ENCODE measurements around the gene DDX20.
"Not testable (repeated sequence)": the region's sequence is repeated elsewhere in the genome, so short reads cannot be mapped to it uniquely, and the experiment has no call there.

DDX20 gene

DNA sequence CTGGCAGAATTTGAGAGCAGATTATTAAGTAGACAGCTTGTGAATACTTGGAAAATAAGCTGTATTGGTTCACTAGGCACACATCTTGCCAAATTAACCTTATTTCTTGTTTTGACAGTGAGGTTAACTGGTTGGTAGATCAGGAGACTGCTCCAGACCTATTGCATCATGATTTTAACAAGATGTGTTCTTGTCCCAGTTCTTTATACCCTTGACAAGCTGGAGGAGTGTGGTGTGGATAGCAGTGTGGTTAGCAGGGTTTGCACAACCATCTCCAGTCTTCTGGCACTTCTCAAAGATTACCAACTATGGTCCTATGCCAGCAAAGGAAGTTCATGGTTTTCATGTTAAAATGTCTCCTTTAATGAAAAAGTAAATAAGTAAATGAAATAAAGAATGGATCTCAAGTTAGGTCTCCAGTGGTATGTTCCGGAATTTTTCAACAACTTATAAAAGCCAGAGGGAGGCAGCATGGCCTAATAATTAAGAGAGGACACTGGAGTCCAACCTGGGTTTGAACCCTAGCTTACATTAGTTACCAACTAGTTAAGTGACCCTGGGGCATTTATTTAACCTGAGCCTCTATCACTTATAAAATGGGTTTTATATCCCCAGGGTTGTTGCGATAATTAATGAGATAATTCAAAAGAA, 34.1 kb downstream of the DDX20 start:
- DNase-seq (ENCODE audit: low read depth, low spot score): no peak

DNA sequence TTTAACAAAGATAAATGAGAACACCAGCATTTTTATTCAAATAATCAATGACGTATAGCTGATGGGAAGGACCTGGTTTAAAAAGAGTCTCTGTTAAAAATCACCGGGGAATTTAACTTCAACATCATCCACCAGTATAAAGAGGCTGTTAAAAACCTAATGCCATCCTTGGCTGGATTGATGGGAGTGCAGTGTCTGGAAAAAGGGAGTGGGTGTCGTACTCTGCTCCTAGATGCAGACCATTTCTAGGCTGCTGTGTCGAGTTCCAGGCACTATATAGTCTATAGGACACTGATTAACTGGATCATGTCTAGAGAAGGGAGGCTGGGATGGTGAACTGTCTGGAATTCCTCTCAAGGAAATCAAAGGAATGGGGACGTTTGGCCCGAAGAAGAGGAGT, 36.1 kb downstream of the DDX20 start:
- DNase-seq (ENCODE audit: low read depth, low spot score): no peak

- no peak for DNase-seq (ENCODE audit: low read depth, low spot score)
Observed at GRCh38 chr1:111792249-111792648, 36.5 kb downstream of the DDX20 start.

DNA sequence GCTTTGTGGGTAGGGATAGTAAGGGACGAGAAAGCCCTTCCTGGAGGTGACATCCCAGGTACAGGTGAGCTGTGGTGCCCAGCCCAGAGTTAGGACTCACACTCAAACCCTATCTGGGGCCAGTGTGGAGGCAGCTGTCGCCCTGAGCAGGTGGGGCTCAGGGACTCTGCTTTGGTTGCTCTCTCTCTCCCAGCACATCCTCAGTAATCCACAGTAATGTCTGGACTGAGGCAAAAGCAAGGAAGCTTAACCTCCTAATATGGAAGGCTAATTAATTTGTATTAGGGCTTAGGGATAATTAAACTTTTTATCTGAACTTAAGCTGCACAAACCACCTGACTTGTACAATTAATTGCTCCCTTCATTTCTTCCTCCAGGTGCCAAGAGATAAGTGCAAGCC, 38.2 kb downstream of the DDX20 start:
- no peak for DNase-seq (ENCODE audit: low read depth, low spot score)

GRCh38 chr1:111795401-111795800, 39.7 kb downstream of the DDX20 start:
- DNase-seq (ENCODE audit: low read depth, low spot score): no peak

DNA sequence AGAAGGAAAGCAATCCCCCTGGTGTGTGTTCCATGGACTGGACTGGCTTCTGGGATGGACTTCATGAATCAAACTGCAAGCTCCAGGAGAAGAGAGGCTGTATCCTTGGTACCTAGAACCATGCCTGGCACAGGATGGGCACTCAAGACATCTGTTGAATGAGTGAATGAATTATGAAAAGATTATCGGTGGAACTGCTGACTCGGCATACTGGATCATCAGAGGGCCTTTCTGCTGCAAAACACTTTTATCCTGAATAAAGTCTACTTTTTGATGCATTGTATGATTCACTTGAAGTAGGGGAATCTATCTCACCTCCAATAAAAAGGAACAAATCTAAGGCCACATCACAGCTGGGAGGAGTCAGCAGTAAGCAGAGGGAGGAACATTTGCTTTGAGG, 42.9 kb downstream of the DDX20 start:
- DNase-seq (ENCODE audit: low read depth, low spot score): no peak

- not testable (repeated sequence) for DNase-seq (ENCODE audit: low read depth, low spot score)
Observed at GRCh38 chr1:111799722-111800121, 44.0 kb downstream of the DDX20 start.

- DNase-seq (ENCODE audit: low read depth, low spot score): no peak
Observed at GRCh38 chr1:111801071-111801850, 45.6 kb downstream of the DDX20 start.

GRCh38 chr1:111802110-111802509, 46.4 kb downstream of the DDX20 start:
- no peak for DNase-seq (ENCODE audit: low read depth, low spot score)

DNA sequence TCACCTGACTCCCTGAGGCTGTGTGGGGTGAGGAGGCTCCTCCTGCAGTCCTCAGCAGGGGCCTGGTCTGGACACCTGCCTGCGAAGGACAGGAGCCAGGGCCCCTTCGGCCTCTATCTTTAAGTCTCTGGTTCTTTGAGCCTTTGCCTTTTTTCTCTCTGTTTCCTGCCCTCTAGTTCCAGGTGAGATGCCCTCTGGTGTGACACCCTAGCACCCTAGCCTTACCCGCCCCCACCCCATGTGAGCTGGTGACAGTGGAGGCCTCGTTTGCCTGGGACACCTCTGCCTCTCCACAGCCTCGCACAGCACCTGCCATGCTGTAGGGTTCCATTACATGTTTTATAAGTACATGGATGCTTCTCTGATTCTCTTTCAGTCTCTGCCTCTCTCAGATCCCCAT, 47.3 kb downstream of the DDX20 start:
- DNase-seq (ENCODE audit: low read depth, low spot score): no peak

DNA sequence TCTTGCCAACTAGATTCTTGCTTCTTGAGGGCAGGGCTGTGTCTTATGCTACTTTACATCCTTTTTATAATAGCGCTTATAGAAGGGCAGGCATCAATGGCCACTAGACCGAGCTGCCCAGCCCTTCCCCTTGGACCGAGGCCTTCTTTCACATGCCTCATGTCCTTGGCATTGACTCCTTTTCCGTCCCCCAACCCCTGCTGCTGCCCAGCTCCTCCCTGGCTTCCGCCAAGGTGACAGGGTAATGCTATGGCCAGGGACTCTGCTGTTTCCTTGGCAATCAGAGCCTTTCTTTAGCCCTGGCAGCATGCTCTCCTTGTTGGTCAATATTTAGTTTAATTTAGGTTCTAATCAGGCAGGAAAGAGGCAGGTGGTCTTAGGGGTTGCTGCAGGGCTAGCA, 48.2 kb downstream of the DDX20 start:
- no peak for DNase-seq (ENCODE audit: low read depth, low spot score)

GRCh38 chr1:111804776-111805175, 49.1 kb downstream of the DDX20 start:
- no peak for DNase-seq (ENCODE audit: low read depth, low spot score)

- DNase-seq (ENCODE audit: low read depth, low spot score): no peak
Observed at GRCh38 chr1:111805251-111805650, 49.5 kb downstream of the DDX20 start.

DNA sequence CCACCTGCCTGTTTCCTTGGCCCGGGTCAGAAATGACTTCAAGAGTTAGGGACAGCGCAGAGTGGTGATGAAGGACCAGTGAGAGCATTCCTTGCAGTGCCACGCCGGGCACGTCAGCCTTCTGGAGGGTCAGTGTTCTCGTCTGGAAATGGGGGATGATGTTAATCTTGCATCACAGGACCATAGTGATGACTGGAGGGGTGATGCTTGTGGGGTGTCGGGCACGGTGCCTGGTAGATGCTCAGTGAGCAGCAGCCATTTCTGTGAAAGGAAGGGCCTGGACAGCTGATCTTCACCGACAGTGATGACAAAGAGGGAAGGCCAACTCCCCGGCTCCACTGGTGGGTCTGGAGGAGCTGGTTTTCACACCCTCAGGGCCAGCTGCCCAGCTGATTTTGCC, 56.2 kb downstream of the DDX20 start:
- no peak for DNase-seq (ENCODE audit: low read depth, low spot score)

DNA sequence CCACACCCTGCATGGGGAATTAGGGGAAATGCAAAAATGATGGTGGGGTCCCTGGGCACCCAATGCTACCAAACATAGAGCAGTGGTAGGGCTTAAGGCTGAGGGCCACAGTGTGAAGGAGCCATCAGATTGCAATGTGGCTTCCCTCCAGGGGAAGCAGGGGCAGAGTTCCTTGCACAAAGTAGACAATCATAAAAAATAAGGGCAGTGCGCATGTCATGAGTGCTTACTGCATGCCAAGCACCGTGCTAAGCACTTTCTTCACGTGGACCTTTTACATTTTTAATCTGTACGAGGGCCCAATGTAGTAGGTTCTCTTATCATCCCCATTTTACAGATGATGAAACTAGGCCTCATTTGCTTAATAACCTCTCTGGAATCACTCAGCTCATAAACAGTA, 56.6 kb downstream of the DDX20 start:
- no peak for DNase-seq (ENCODE audit: low read depth, low spot score)

- no peak for DNase-seq (ENCODE audit: low read depth, low spot score)
Observed at GRCh38 chr1:111813440-111814304, 58.0 kb downstream of the DDX20 start.

GRCh38 chr1:111814305-111814628, 58.6 kb downstream of the DDX20 start:
- no peak for DNase-seq (ENCODE audit: low read depth, low spot score)

GRCh38 chr1:111814642-111815041, 58.9 kb downstream of the DDX20 start:
- DNase-seq (ENCODE audit: low read depth, low spot score): no peak
